Esophagus (tissue), 2 donors: ENCODE data around the gene APLP1. TPM values are rescaled to one million over a fixed set of nuclear protein-coding genes. Genes with fewer than 3 reads are reported as not detected.

Experiments used
- H3K27ac ChIP-seq, 2 donors: one replicate each; pipeline ENCODE4 v1.5.1; 2013; ENCODE audit warnings: low read depth in 2 of 2, mild to moderate bottlenecking in 2 of 2, inconsistent platforms in 1 of 2, low read length in 1 of 2, moderate library complexity in 1 of 2
- H3K27me3 ChIP-seq, 2 donors: one replicate each; pipeline ENCODE4 v1.6.1; 2013; ENCODE audit warnings: low read length in 2 of 2, control low read depth in 1 of 2, mild to moderate bottlenecking in 1 of 2; ENCODE audit not compliant: insufficient read depth in 2 of 2, control insufficient read depth in 1 of 2
- H3K36me3 ChIP-seq, 2 donors: one replicate each; pipeline ENCODE4 v1.6.1; 2013; ENCODE audit warnings: low read length in 1 of 2; ENCODE audit not compliant: control insufficient read depth in 2 of 2, insufficient read depth in 2 of 2
- H3K4me1 ChIP-seq, 2 donors: one replicate each; pipeline ENCODE4 v1.6.1; 2013; ENCODE audit warnings: low read length in 1 of 2; ENCODE audit not compliant: control insufficient read depth in 2 of 2, insufficient read depth in 2 of 2
- H3K4me3 ChIP-seq, 2 donors: one replicate each; pipeline ENCODE4 v1.5.1; 2013; ENCODE audit warnings: low read length in 2 of 2, mild to moderate bottlenecking in 2 of 2, low read depth in 1 of 2, moderate library complexity in 1 of 2
- H3K9me3 ChIP-seq, 2 donors: one replicate each; pipeline ENCODE4 v1.6.1; 2013; ENCODE audit warnings: mild to moderate bottlenecking in 2 of 2, low read depth in 1 of 2, low read length in 1 of 2, moderate library complexity in 1 of 2; ENCODE audit not compliant: control insufficient read depth in 2 of 2, insufficient read depth in 1 of 2
- WGBS, 2 donors: extraction: QIAGEN DNeasy Blood & Tissue Kit; methylation state at CpG; one replicate each; pipeline ENCODE4 v1.1.7; 2013; 5-methylcytosine and 5-hydroxymethylcytosine counted together
- polyA plus RNA-seq, 2 donors: library from polyadenylated mRNA; stranded (reverse); fragments of 200-250 nt; gene quantifications; one replicate each; pipeline ENCODE4 v1.2.3, GENCODE V29; 2013
- donor health status: healthy with polysubstance abuse.
- donor health status: Bipolar disorder and iron deficiency.

Gene APLP1
- polyA plus RNA-seq, 2 donors, result 0.69 to 1.4 TPM

DNA sequence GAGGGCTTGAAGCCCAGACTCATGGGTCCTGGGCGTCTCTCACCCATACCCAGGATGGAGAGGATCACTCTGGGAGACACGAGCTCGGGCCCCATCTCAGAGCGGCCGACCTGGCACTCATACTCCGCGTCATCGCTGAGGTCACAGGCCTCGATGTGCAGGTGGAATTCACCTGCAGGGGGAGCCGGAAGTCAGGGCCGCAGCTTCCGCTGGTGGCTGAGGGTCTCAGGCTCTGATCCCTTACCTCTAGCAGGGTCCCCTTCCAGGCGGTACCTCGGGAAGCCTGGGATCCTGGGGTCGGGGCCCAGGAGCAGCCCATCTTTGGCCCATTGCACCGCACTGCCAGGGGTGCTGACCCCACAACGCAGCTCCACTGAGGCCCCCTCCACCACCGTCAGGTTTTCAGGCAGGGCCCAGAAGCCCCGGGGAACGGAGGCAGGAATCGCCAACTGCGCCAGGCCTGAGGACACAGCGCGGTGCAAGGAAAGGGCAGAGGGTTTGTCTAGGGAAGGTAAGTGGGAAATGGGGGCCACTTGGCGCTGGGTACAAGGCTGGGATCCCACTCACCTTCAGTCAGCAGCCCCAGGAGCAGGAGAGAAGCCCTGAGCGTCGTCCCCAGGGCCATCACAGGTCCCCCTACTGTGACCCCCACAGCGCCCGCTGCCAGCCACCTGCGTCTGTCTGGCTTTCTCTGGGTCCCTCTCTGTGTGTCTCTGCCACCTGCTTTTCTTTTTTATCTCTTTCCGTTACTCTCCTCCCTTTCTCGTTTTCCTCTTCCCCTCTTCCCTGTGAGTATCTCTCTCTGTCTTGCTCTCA lies 17.0 kb upstream of the APLP1 start:
- H3K36me3 ChIP-seq, result no peaks in the 10 kb centered on the region
- no peak overlapping the region for H3K4me3 ChIP-seq
- WGBS, 2 donors, result 45 to 51% methylated on average over 29 to 32 of the region's 32 CpGs
- peaks cover 0 to 2% of the 10 kb centered on the region in 2 donors for H3K9me3 ChIP-seq
- H3K27ac ChIP-seq, result no peak overlapping the region
- peaks cover 0 to 5% of the 10 kb centered on the region in 2 donors for H3K4me1 ChIP-seq
- peaks cover 0 to 6% of the 10 kb centered on the region in 2 donors for H3K27me3 ChIP-seq

DNA sequence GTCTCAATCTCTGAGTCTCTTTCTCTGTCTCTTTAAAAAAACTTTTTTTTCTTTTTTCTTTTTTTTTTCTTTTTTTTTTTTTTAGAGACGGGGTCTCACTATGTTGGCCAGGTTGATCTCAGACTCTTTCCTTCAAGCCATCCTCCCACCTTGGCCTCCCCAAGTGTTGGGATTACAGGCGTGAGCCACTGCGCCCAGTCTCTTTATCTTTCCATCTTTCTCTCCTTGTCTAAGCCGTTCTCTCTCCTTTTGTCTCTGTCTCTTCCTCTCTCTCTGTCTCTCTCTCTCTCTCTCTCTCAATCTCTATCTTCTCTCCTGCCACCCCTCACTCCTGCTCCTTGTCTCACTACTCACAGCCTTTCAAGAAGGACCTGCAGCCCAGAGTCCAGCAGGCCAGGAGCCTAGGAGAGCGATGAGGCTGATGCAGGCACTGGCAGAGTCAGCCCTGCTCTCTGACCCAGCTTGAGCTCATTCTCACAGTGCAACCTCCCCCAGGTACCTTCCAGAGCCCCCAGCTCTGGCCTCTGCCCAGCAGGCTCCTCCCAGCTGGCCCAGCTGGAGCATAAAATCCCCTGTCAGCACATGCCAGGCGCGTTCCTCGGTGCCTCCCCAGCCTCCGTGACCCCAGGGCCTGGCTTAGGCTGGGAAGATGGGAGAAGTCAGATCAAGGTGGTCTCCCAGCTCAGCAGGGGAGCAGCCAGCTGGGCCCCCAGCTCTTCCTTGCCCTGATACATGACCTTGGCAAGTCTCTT lies 16.2 kb upstream of the APLP1 start, which contains the start of gene NPHS1:
Gene NPHS1, minus strand, starts transcription at position 476 of the 752 bp plus-strand sequence. CDS start 667 bp downstream, outside the sequence.
- H3K4me1 ChIP-seq, result peaks cover 0 to 7% of the 10 kb centered on the region in 2 donors
- H3K27me3 ChIP-seq, result peaks cover 0 to 12% of the 10 kb centered on the region in 2 donors
- peaks cover 0 to 2% of the 10 kb centered on the region in 2 donors for H3K9me3 ChIP-seq
- no peak within 1 kb of the TSS for H3K4me3 ChIP-seq
- H3K27ac ChIP-seq, result no peak within 1 kb of the TSS
- H3K36me3 ChIP-seq, result no peaks in the 10 kb centered on the region
- 45 to 55% methylated on average over 9 of the region's 9 CpGs for WGBS, 2 donors

DNA sequence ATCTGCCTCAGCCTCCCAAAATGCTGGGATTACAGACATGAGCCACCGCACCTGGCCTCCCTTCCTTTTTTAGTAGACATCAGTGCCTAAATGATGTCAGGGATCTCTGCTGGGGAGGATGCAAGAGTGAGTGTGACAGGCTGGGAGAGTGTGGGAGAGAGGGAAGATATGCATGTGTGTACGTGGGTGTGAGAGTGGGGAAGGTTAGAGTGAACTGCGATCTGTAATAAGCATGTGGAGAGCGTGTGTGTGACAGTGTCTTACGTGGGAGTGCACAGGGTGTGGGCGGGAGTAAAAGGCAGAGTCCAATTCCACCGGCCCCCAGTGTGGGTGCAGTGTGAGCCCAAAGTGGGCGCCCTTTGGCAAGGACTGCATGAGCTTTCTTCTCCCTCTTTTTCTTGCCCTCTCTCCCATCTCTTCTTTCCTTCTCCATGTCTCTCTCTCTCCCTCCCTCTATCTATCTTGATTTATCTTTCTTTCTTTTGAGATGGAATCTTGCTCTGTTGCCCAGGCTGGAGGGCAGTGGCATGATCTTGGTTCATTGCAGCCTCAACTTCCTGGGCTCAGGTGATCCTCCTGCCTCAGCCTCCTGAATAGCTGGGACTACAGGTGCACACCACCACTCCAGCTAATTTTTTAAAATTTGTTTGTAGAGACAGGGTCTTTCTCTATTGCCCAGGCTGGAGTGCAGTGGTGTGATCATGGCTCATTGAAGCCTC lies 15.2 kb upstream of the APLP1 start:
- Histone ChIP-seq H3K27me3 (peaks cover 0 to 12% of the 10 kb centered on the region in 2 donors), H3K9me3 (peaks cover 0 to 2% of the 10 kb centered on the region in 2 donors), H3K4me3 (no peak overlapping the region), H3K27ac (no peak overlapping the region), H3K4me1 (peaks cover 0 to 7% of the 10 kb centered on the region in 2 donors), H3K36me3 (no peaks in the 10 kb centered on the region)
- 63 to 66% methylated on average over 8 of the region's 8 CpGs for WGBS, 2 donors

DNA sequence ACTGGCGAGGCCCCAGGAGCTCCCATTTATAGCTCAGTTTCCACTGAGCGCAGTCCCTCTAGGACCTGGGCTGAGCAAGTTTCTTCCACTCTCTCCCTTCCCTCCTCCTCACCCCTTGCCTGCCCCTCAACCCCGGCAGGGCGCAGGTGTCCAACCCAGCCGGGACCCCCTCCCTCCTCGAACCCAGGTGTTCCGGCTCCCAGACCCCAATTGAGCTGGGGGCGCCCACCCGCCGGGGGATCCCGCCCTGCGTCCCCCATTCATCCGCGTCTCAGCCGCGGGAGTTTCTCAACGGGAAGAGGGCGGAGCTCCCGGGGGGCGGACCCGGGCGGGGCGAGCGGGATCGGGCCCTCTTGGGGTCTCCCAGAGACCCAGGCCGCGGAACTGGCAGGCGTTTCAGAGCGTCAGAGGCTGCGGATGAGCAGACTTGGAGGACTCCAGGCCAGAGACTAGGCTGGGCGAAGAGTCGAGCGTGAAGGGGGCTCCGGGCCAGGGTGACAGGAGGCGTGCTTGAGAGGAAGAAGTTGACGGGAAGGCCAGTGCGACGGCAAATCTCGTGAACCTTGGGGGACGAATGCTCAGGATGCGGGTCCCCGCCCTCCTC lies 11.7 kb upstream of the APLP1 start, which contains the start of gene KIRREL2:
Gene KIRREL2, plus strand, starts transcription at position 366 of the 604 bp plus-strand sequence. Its CDS starts 209 bp downstream, at position 575.
- Histone ChIP-seq H3K4me3 (peak within 1 kb of the TSS; percentile 28 to 40), H3K27me3 (peaks cover 0 to 16% of the 10 kb centered on the region in 2 donors), H3K27ac (no peak within 1 kb of the TSS), H3K9me3 (peaks cover 0 to 4% of the 10 kb centered on the region in 2 donors), H3K4me1 (peaks cover 0 to 7% of the 10 kb centered on the region in 2 donors), H3K36me3 (no peaks in the 10 kb centered on the region)
- 1% methylated on average over 41 to 42 of the region's 42 CpGs for WGBS, 2 donors

DNA sequence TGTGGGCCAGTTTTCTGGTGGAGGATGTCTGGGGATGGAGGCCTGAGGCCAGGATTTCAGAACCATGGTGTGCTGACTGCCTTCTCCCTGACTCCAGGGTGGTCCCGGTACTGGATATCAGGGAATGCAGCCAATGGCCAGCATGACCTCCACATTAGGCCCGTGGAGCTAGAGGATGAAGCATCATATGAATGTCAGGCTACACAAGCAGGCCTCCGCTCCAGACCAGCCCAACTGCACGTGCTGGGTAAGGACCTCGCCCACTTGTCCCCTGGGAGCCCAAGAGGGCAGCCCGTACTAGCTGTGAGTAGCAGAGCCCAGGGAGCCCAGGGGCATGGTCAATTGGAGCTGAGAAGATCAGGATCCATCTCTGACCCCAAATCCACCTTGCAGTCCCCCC lies 10.1 kb upstream of the APLP1 start:
- WGBS, 2 donors, result 82 to 83% methylated on average over 6 of the region's 6 CpGs
- Histone ChIP-seq H3K4me3 (no peak overlapping the region), H3K27ac (no peak overlapping the region), H3K36me3 (no peaks in the 10 kb centered on the region), H3K4me1 (peaks cover 0 to 7% of the 10 kb centered on the region in 2 donors), H3K27me3 (peaks cover 0 to 19% of the 10 kb centered on the region in 2 donors), H3K9me3 (peaks cover 0 to 4% of the 10 kb centered on the region in 2 donors)

DNA sequence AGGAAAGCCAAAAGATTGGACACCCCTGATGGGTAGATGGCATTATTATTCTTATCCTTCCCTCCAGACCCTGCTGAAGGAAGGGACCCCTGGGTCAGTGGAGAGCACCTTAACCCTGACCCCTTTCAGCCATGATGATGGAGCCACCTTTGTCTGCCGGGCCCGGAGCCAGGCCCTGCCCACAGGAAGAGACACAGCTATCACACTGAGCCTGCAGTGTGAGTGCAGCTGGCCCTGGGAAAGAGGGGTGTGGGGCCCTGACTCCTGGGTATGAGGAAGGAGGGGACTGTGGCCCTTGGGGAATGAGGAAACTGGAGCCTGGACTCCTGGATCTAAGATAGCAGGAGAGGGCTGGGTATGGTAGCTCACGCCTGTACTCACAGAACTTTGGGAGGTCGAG lies 9.0 kb upstream of the APLP1 start:
- peaks cover 0 to 4% of the 10 kb centered on the region in 2 donors for H3K9me3 ChIP-seq
- H3K27ac ChIP-seq, result no peak overlapping the region
- no peak overlapping the region for H3K4me3 ChIP-seq
- H3K4me1 ChIP-seq, result peaks cover 0 to 7% of the 10 kb centered on the region in 2 donors
- 64 to 80% methylated on average over 4 of the region's 4 CpGs for WGBS, 2 donors
- H3K27me3 ChIP-seq, result peaks cover 0 to 19% of the 10 kb centered on the region in 2 donors
- no peaks in the 10 kb centered on the region for H3K36me3 ChIP-seq

DNA sequence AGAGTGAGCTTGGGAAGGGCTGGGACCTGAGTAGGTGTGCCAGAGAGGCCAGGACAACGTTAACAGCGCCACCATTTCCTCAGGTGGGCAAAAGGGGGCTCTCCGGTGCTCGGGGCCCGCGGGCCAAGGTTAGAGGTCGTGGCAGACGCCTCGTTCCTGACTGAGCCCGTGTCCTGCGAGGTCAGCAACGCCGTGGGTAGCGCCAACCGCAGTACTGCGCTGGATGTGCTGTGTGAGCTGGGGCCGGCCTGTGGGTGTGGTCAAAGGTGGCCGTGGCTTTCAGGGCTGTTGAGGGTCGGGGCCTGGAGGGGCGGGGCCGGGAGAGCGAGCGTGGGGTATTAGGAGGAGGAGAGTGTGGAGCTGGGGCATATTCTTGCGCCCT lies 7.9 kb upstream of the APLP1 start:
- Histone ChIP-seq H3K27me3 (peaks cover 0 to 16% of the 10 kb centered on the region in 2 donors), H3K27ac (no peak overlapping the region)

DNA sequence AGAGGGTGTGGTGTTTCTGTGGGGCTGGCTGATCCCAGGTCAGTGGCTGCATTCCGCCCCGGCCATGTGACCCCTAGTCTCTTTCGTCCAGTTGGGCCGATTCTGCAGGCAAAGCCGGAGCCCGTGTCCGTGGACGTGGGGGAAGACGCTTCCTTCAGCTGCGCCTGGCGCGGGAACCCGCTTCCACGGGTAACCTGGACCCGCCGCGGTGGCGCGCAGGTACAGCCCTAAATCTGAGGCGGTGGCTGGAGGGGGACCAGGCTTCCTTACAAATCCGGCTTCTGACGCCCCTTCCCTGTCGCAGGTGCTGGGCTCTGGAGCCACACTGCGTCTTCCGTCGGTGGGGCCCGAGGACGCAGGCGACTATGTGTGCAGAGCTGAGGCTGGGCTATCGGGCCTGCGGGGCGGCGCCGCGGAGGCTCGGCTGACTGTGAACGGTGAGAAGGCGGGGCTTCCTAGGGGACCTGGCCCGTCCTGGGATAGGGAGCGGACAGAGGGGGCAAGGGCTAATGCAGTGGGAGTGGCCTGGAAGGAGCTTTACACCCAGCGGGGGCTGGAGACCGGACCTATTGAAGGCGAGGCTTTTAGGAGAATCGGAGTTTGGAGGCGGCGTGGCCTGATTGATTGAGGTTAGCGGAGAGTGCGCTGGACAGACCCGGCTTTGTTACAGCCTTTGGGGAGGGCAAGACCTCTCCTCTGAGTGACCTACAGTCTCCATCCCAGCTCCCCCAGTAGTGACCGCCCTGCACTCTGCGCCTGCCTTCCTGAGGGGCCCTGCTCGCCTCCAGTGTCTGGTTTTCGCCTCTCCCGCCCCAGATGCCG lies 7.3 kb upstream of the APLP1 start:
- no peak overlapping the region for H3K27ac ChIP-seq
- peaks cover 0 to 4% of the 10 kb centered on the region in 2 donors for H3K9me3 ChIP-seq
- 17 to 22% methylated on average over 54 to 55 of the region's 55 CpGs for WGBS, 2 donors
- H3K36me3 ChIP-seq, result no peaks in the 10 kb centered on the region
- peaks cover 0 to 16% of the 10 kb centered on the region in 2 donors for H3K27me3 ChIP-seq
- H3K4me1 ChIP-seq, result peaks cover 0 to 5% of the 10 kb centered on the region in 2 donors
- no peak overlapping the region for H3K4me3 ChIP-seq

More for the DNA sequence above, 7.9 kb upstream of the APLP1 start:
- 23 to 25% methylated on average over 20 to 24 of the region's 24 CpGs for WGBS, 2 donors
- H3K4me1 ChIP-seq, result peaks cover 0 to 7% of the 10 kb centered on the region in 2 donors
- H3K4me3 ChIP-seq, result no peak overlapping the region
- H3K36me3 ChIP-seq, result no peaks in the 10 kb centered on the region
- H3K9me3 ChIP-seq, result peaks cover 0 to 4% of the 10 kb centered on the region in 2 donors
